Transverse colon (tissue), 4 donors: ENCODE data around the gene XYLT1. TPM values are rescaled to one million over a fixed set of nuclear protein-coding genes. Genes with fewer than 3 reads are reported as not detected.

Source experiments
- DNase-seq: peaks from one replicate; pipeline ENCODE4 v3.0.0-alpha.2; 2019
- H3K27ac ChIP-seq, 4 donors: fragments of 200-600 bp; sonication (generic); 2 replicates each; pipeline ENCODE4 v1.5.1; 2016 to 2018; ENCODE audit warnings: inconsistent platforms in 4 of 4
- H3K27me3 ChIP-seq: fragments of 200-600 bp; sonication (generic); 2 replicates; pipeline ENCODE4 v1.5.1; 2017; ENCODE audit warnings: inconsistent platforms
- H3K36me3 ChIP-seq, 4 donors: fragments of 200-600 bp; sonication (generic); 2 replicates each; pipeline ENCODE4 v1.5.1; 2017 to 2019; ENCODE audit warnings: inconsistent platforms in 4 of 4
- H3K4me1 ChIP-seq, 4 donors: fragments of 200-600 bp; sonication (generic); 2 replicates each; pipeline ENCODE4 v1.5.1; 2017 to 2020; ENCODE audit warnings: inconsistent platforms in 4 of 4
- H3K4me3 ChIP-seq, 4 donors: fragments of 200-600 bp; sonication (generic); 1 replicate in 1 of 4; 2 replicates in 3 of 4; pipeline versions ENCODE4 v1.5.1 to v1.6.1; 2017 to 2019; ENCODE audit warnings: inconsistent platforms in 4 of 4
- H3K9me3 ChIP-seq, 2 donors: fragments of 200-600 bp; sonication (generic); 2 replicates each; pipeline ENCODE4 v1.5.1; 2017 to 2019; ENCODE audit warnings: inconsistent platforms in 2 of 2
- CTCF ChIP-seq, 5 experiments: fragments of 200-600 bp in 3 of 5; fragments of 450-650 bp in 2 of 5; sonication (generic) in 3 of 5; IDR thresholded peaks; 1 replicate in 2 of 5; 2 replicates in 3 of 5; pipeline ENCODE4 v1.5.1; 2016 to 2017; ENCODE audit warnings: antibody characterized with exemption in 5 of 5, inconsistent platforms in 3 of 5, mild to moderate bottlenecking in 2 of 5, moderate library complexity in 1 of 5
- EP300 ChIP-seq: sonication (generic); formaldehyde crosslinking; IDR thresholded peaks from one replicate; pipeline ENCODE4 v1.6.1; 2017; ENCODE audit warnings: antibody characterized with exemption, low read depth
- POLR2A ChIP-seq: fragments of 450-650 bp; IDR thresholded peaks from one replicate; pipeline ENCODE4 v1.6.1; 2016; ENCODE audit warnings: antibody characterized with exemption, mild to moderate bottlenecking, moderate library complexity
- POLR2AphosphoS5 ChIP-seq, 3 donors: sonication (generic); formaldehyde crosslinking; IDR thresholded peaks; one replicate each; pipeline ENCODE4 v1.6.1; 2016; ENCODE audit warnings: antibody characterized with exemption in 3 of 3
- WGBS, 2 donors: methylation state at CpG; one replicate each; pipeline ENCODE4 v1.1.5; 2018; ENCODE audit warnings: low coverage in 1 of 2; 5-methylcytosine and 5-hydroxymethylcytosine counted together
- in situ Hi-C, 4 donors: fragments of 200-750 bp; cut with MboI; loops; one replicate each; pipeline versions ENCODE4 v1.15.0 to v1.15.1; 2017; ENCODE audit warnings: low sequenced_read_pairs in 3 of 4, low pct_ligation_motif_present in 1 of 4, low pct_unique_long_range_greater_than_20kb in 1 of 4
- intact Hi-C: fragments of 100-400 bp; cut with DNase I; formaldehyde crosslinking; loops from one replicate; pipeline ENCODE4 v1.15.1; 2023; ENCODE audit warnings: low total_unique reads
- total RNA-seq, 4 donors: library from RNA; depleted of rRNA; stranded (reverse); fragments of >200 nt; gene quantifications; one replicate each; pipeline ENCODE4 v1.1.0, GENCODE V29; 2016

XYLT1 gene
- total RNA-seq, 4 donors from 2014 or later, result 22.3 to 44.6 (median 39.4) TPM

- no peaks in the 10 kb centered on the region for H3K9me3 ChIP-seq
- no peak for TF ChIP-seq POLR2AphosphoS5 (IDR thresholded peaks at IDR 0.05)
- no peak for TF ChIP-seq EP300
- no peak for TF ChIP-seq POLR2A
- TF ChIP-seq CTCF (IDR thresholded peaks at IDR 0.05), result no peak
- peaks cover 3 to 71% (median 7%) of the 10 kb centered on the region in 4 donors for H3K4me1 ChIP-seq
- 76 to 80% methylated on average over 5 of the region's 5 CpGs for WGBS, 2 donors
- no peak for DNase-seq
- H3K36me3 ChIP-seq, result no peaks in the 10 kb centered on the region
- in situ Hi-C loops, result no loop called here
- H3K4me3 ChIP-seq, result no peak overlapping the region
- intact Hi-C loops, result loop anchor here (5.0 kb wide), 2 partner anchors 35 to 50 kb away; no protein-coding TSS in a partner anchor
- no peak overlapping the region for H3K27ac ChIP-seq
- H3K27me3 ChIP-seq, result no peaks in the 10 kb centered on the region
Measured at GRCh38 chr16:17362183-17362582, 108.6 kb downstream of the XYLT1 start.

- Histone ChIP-seq H3K36me3 (no peaks in the 10 kb centered on the region), H3K27me3 (no peaks in the 10 kb centered on the region), H3K27ac (no peak overlapping the region), H3K4me3 (no peak overlapping the region), H3K4me1 (peaks cover 8 to 76% (median 11%) of the 10 kb centered on the region in 4 donors), H3K9me3 (no peaks in the 10 kb centered on the region)
- WGBS, 2 donors, result 91 to 100% methylated on average over 3 to 7 of the region's 7 CpGs
- in situ Hi-C loops, result no loop called here
- intact Hi-C loops, result loop anchor here (5.0 kb wide), 2 partner anchors 37 to 48 kb away; no protein-coding TSS in a partner anchor
- no peak for DNase-seq
- TF ChIP-seq CTCF (IDR thresholded peaks at IDR 0.05) (no peak), POLR2AphosphoS5 (IDR thresholded peaks at IDR 0.05) (no peak), POLR2A (no peak), EP300 (no peak)
Measured at GRCh38 chr16:17360693-17361122, 110.1 kb downstream of the XYLT1 start.

GRCh38 chr16:17359788-17360390 lies 110.9 kb downstream of the XYLT1 start:
- H3K27ac ChIP-seq, result peak overlapping the region in 1 of 4 donors; percentile 44
- 51% methylated on average over 5 of the region's 5 CpGs; no CpG with 5 or more reads in 1 of the 2 donors for WGBS, 2 donors
- H3K27me3 ChIP-seq, result no peaks in the 10 kb centered on the region
- H3K36me3 ChIP-seq, result no peaks in the 10 kb centered on the region
- H3K4me1 ChIP-seq, result peaks cover 4 to 70% (median 9%) of the 10 kb centered on the region in 4 donors
- TF ChIP-seq CTCF (IDR thresholded peaks at IDR 0.05) (no peak), EP300 (no peak), POLR2AphosphoS5 (IDR thresholded peaks at IDR 0.05) (no peak), POLR2A (no peak)
- intact Hi-C loops, result loop anchor here (5.0 kb wide), 2 partner anchors 37 to 48 kb away; no protein-coding TSS in a partner anchor
- H3K4me3 ChIP-seq, result no peak overlapping the region
- in situ Hi-C loops, result no loop called here
- no peak for DNase-seq
- H3K9me3 ChIP-seq, result no peaks in the 10 kb centered on the region

GRCh38 chr16:17358846-17359245 lies 111.9 kb downstream of the XYLT1 start:
- Histone ChIP-seq H3K36me3 (no peaks in the 10 kb centered on the region), H3K4me3 (no peak overlapping the region), H3K9me3 (no peaks in the 10 kb centered on the region), H3K27me3 (no peaks in the 10 kb centered on the region), H3K27ac (peak overlapping the region in 1 of 4 donors; percentile 44), H3K4me1 (peaks cover 4 to 59% (median 9%) of the 10 kb centered on the region in 4 donors)
- no peak for TF ChIP-seq CTCF (IDR thresholded peaks at IDR 0.05)
- no peak for TF ChIP-seq POLR2AphosphoS5 (IDR thresholded peaks at IDR 0.05)
- TF ChIP-seq EP300, result no peak
- no peak for TF ChIP-seq POLR2A
- intact Hi-C loops (no loop called here), in situ Hi-C loops (no loop called here)
- 83% methylated on average over 3 of the region's 3 CpGs; no CpG with 5 or more reads in 1 of the 2 donors for WGBS, 2 donors
- no peak for DNase-seq
